Dendritic cell treated with granulocyte-macrophage colony-stimulating factor and Interleukin-4, amounts not matched to agents 40 ng/mL and 50 ng/mL, for 4 days (primary cell): ENCODE data around the gene MAMSTR.

Source experiments
- H3K27ac Mint-ChIP-seq: one replicate; pipeline ENCODE4 v1.8.0; 2022; ENCODE audit warnings: mild to moderate bottlenecking, mixed read lengths
- H3K27me3 Mint-ChIP-seq: one replicate; pipeline ENCODE4 v1.8.0; 2022; ENCODE audit warnings: mild to moderate bottlenecking, mixed read lengths
- H3K36me3 Mint-ChIP-seq: one replicate; pipeline ENCODE4 v1.8.0; 2022; ENCODE audit warnings: low read depth, mixed read lengths
- H3K4me1 Mint-ChIP-seq: one replicate; pipeline ENCODE4 v1.8.0; 2022; ENCODE audit warnings: low read depth, mixed read lengths
- H3K4me3 Mint-ChIP-seq: one replicate; pipeline ENCODE4 v1.8.0; 2022; ENCODE audit warnings: mild to moderate bottlenecking, moderate library complexity, mixed read lengths
- H3K9me3 Mint-ChIP-seq: one replicate; pipeline ENCODE4 v1.8.0; 2022; ENCODE audit warnings: mixed read lengths
- intact Hi-C: fragments of 100-400 bp; cut with micrococcal nuclease; formaldehyde crosslinking; loops from one replicate; pipeline ENCODE4 v1.15.0; 2022

Gene MAMSTR

GRCh38 chr19:48676487-48676886 is 43.0 kb downstream of the MAMSTR start:
- H3K4me1 Mint-ChIP-seq = peaks cover 15% of the 10 kb centered on the region
- H3K9me3 Mint-ChIP-seq = no peaks in the 10 kb centered on the region
- intact Hi-C loops = no loop called here
- no peak overlapping the region for H3K4me3 Mint-ChIP-seq
- H3K36me3 Mint-ChIP-seq = no peaks in the 10 kb centered on the region
- no peak overlapping the region for H3K27ac Mint-ChIP-seq
- peaks cover 22% of the 10 kb centered on the region for H3K27me3 Mint-ChIP-seq

- Mint-ChIP-seq H3K36me3 (no peaks in the 10 kb centered on the region), H3K9me3 (no peaks in the 10 kb centered on the region), H3K4me1 (peaks cover 15% of the 10 kb centered on the region), H3K4me3 (no peak overlapping the region), H3K27ac (peak overlapping the region; percentile 69), H3K27me3 (peaks cover 22% of the 10 kb centered on the region)
- intact Hi-C loops = no loop called here
Observed at GRCh38 chr19:48674921-48675824, 44.4 kb downstream of the MAMSTR start.

- H3K9me3 Mint-ChIP-seq = peaks cover 7% of the 10 kb centered on the region
- no peaks in the 10 kb centered on the region for H3K36me3 Mint-ChIP-seq
- H3K27ac Mint-ChIP-seq = peak overlapping the region; percentile 69
- peaks cover 22% of the 10 kb centered on the region for H3K27me3 Mint-ChIP-seq
- no peak overlapping the region for H3K4me3 Mint-ChIP-seq
- intact Hi-C loops = no loop called here
- H3K4me1 Mint-ChIP-seq = peaks cover 15% of the 10 kb centered on the region
Observed at GRCh38 chr19:48674216-48674809, 45.2 kb downstream of the MAMSTR start.

- no peak overlapping the region for H3K4me3 Mint-ChIP-seq
Observed at GRCh38 chr19:48673436-48674100, 46.0 kb downstream of the MAMSTR start.

GRCh38 chr19:48672994-48673393 is 46.5 kb downstream of the MAMSTR start, which contains the start of gene NTN5:
Gene NTN5, minus strand, starts transcription at chr19:48673017. Its CDS starts 2,031 bp downstream, at chr19:48670986.
- Mint-ChIP-seq H3K27me3 (peaks cover 22% of the 10 kb centered on the region), H3K27ac (peak within 1 kb of the TSS; percentile 16), H3K9me3 (peaks cover 16% of the 10 kb centered on the region), H3K4me3 (no peak within 1 kb of the TSS), H3K36me3 (no peaks in the 10 kb centered on the region), H3K4me1 (peaks cover 15% of the 10 kb centered on the region)
- intact Hi-C loops = no loop called here

More at GRCh38 chr19:48673436-48674100, 46.0 kb downstream of the MAMSTR start:
- intact Hi-C loops = no loop called here
- H3K36me3 Mint-ChIP-seq = no peaks in the 10 kb centered on the region
- H3K27me3 Mint-ChIP-seq = peaks cover 22% of the 10 kb centered on the region
- H3K27ac Mint-ChIP-seq = peak overlapping the region; percentile 16
- H3K4me1 Mint-ChIP-seq = peaks cover 15% of the 10 kb centered on the region
- H3K9me3 Mint-ChIP-seq = peaks cover 15% of the 10 kb centered on the region

GRCh38 chr19:48671446-48671995 is 48.0 kb downstream of the MAMSTR start:
- Mint-ChIP-seq H3K4me1 (peaks cover 15% of the 10 kb centered on the region), H3K27me3 (peaks cover 22% of the 10 kb centered on the region), H3K4me3 (no peak overlapping the region), H3K27ac (peak overlapping the region; percentile 33), H3K9me3 (peaks cover 16% of the 10 kb centered on the region), H3K36me3 (no peaks in the 10 kb centered on the region)
- intact Hi-C loops = no loop called here

- Mint-ChIP-seq H3K9me3 (peaks cover 16% of the 10 kb centered on the region), H3K4me1 (peaks cover 15% of the 10 kb centered on the region), H3K27ac (peak overlapping the region; percentile 33), H3K27me3 (peaks cover 20% of the 10 kb centered on the region), H3K4me3 (no peak overlapping the region), H3K36me3 (no peaks in the 10 kb centered on the region)
- intact Hi-C loops = no loop called here
Observed at GRCh38 chr19:48670699-48671445, 48.7 kb downstream of the MAMSTR start.

- Mint-ChIP-seq H3K27ac (peak overlapping the region; percentile 33), H3K27me3 (peaks cover 19% of the 10 kb centered on the region), H3K4me3 (no peak overlapping the region), H3K36me3 (no peaks in the 10 kb centered on the region), H3K4me1 (peaks cover 9% of the 10 kb centered on the region), H3K9me3 (peaks cover 16% of the 10 kb centered on the region)
- intact Hi-C loops = no loop called here
Observed at GRCh38 chr19:48669903-48670668, 49.4 kb downstream of the MAMSTR start.

GRCh38 chr19:48668761-48669160 is 50.8 kb downstream of the MAMSTR start:
- no peaks in the 10 kb centered on the region for H3K36me3 Mint-ChIP-seq

GRCh38 chr19:48668332-48668731 is 51.2 kb downstream of the MAMSTR start:
- H3K4me1 Mint-ChIP-seq = no peaks in the 10 kb centered on the region
- intact Hi-C loops = no loop called here

More at GRCh38 chr19:48668761-48669160, 50.8 kb downstream of the MAMSTR start:
- no peak overlapping the region for H3K4me3 Mint-ChIP-seq
- intact Hi-C loops = no loop called here
- H3K4me1 Mint-ChIP-seq = no peaks in the 10 kb centered on the region
- H3K9me3 Mint-ChIP-seq = peaks cover 16% of the 10 kb centered on the region
- H3K27ac Mint-ChIP-seq = no peak overlapping the region
- peaks cover 11% of the 10 kb centered on the region for H3K27me3 Mint-ChIP-seq

GRCh38 chr19:48665786-48666185 is 53.7 kb downstream of the MAMSTR start:
- intact Hi-C loops = no loop called here
- Mint-ChIP-seq H3K4me3 (no peak overlapping the region), H3K27ac (no peak overlapping the region), H3K9me3 (peaks cover 16% of the 10 kb centered on the region), H3K36me3 (no peaks in the 10 kb centered on the region), H3K4me1 (peaks cover 6% of the 10 kb centered on the region), H3K27me3 (peaks cover 4% of the 10 kb centered on the region)

More at GRCh38 chr19:48668332-48668731, 51.2 kb downstream of the MAMSTR start:
- peaks cover 16% of the 10 kb centered on the region for H3K9me3 Mint-ChIP-seq
- no peak overlapping the region for H3K4me3 Mint-ChIP-seq
- H3K36me3 Mint-ChIP-seq = no peaks in the 10 kb centered on the region
- no peak overlapping the region for H3K27ac Mint-ChIP-seq
- peaks cover 7% of the 10 kb centered on the region for H3K27me3 Mint-ChIP-seq

GRCh38 chr19:48664476-48664875 is 55.0 kb downstream of the MAMSTR start:
- H3K36me3 Mint-ChIP-seq = no peaks in the 10 kb centered on the region
- H3K4me1 Mint-ChIP-seq = peaks cover 6% of the 10 kb centered on the region
- peaks cover 11% of the 10 kb centered on the region for H3K9me3 Mint-ChIP-seq
- H3K27me3 Mint-ChIP-seq = peaks cover 4% of the 10 kb centered on the region
- H3K27ac Mint-ChIP-seq = no peak overlapping the region
- intact Hi-C loops = no loop called here
- no peak overlapping the region for H3K4me3 Mint-ChIP-seq
